Stimulated activated CD8-positive, alpha-beta memory T cell treated with anti-CD3 and anti-CD28 coated beads, Interleukin-2, amount 100 ng/mL, for 48 hours (primary cell): Measurements from ENCODE around the gene LYRM4.

Source experiments
- DNase-seq, 2 donors: peaks; one replicate each; pipeline ENCODE4 v3.0.0-alpha.2; 2020; ENCODE audit warnings: low read depth in 2 of 2

LYRM4 gene

DNA sequence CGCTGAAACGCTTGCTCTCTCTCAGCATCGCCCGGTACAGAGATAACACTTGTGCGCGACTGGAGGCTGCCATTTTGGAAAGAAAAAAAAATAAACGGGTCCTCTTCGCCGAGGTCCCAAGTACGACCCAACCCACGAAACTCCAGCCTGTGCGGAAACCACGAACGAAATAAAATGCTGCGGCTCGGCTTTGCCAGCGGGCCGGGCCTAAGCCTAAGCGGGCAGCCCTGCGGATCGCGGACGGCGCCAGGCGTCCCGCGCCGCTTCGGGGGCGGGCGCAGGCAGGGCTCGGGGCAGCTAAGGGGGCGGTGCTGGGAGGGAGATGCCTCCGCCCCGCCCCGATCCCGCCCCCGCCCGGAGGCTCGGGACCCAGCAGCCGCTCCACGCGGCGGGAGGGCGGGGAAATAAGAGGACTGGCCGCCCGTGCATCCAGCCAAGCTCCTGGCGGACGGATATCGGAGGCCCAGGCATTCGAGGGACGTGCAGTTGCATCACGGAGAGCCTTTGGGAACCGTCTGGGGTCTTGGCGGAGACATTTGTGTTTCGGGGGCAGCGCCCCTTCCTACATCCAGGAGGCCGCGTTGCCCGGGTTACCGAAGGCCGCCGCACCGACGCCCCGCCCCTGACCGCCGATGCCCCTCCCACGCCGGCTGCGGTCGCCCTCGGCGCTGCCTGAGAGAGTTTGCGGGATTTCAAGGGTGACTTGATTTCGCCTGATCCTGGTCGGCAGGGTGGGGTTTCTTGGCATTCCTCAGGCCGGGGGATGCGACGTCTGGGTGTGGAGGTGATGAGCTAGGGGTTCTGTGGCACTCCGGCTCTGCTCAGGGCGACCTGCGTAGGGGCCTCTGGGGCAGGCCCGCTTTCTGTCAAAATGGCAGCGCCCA, at the start of gene LYRM4, which contains the start of gene FARS2:
Gene LYRM4, minus strand, starts transcription at position 290 of the 884 bp plus-strand sequence. Its CDS starts 217 bp downstream, at position 73.
Gene FARS2, plus strand, starts transcription at position 853 of the 884 bp plus-strand sequence.
- DNase-seq = peak; percentile 79 to 83

DNA sequence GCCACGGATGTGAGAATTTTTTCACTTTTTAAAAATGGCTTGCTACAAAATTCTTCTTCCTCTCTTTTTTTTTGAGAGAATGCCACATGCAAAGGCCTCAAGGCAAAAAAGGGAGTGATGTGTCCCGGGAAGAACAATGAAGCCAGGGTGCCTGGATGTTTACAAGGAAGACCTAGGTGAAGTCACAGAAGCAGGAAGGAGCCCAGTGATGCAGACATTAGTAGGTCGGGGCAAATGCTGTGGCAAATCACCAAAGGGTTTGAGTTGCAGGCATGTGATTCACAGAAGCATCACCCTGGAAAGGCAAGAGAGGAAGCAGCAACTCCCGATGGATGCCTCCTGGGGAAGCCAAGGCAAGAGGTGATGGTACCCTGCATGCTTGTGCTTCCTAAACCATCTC, 47.3 kb upstream of the LYRM4 start:
- no peak for DNase-seq

DNA sequence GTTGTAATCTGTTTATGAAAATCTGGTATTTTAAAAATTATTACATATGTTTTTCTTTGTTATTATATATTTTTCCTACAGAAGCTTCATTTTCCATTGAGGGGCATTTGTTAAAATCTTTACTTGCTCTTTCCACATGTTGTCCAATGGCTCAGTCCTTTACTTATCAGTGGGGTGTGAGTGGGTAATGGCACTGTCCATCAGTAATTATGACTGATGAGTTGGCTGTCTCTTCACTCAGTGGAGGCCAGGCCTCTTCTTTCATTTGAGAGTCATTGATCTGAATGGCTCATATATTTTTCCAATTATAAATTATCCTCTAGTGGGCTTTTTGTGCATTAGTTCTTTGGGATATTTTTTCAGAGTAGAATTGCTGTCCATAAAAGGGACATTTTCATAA, 46.3 kb upstream of the LYRM4 start:
- no peak for DNase-seq

DNA sequence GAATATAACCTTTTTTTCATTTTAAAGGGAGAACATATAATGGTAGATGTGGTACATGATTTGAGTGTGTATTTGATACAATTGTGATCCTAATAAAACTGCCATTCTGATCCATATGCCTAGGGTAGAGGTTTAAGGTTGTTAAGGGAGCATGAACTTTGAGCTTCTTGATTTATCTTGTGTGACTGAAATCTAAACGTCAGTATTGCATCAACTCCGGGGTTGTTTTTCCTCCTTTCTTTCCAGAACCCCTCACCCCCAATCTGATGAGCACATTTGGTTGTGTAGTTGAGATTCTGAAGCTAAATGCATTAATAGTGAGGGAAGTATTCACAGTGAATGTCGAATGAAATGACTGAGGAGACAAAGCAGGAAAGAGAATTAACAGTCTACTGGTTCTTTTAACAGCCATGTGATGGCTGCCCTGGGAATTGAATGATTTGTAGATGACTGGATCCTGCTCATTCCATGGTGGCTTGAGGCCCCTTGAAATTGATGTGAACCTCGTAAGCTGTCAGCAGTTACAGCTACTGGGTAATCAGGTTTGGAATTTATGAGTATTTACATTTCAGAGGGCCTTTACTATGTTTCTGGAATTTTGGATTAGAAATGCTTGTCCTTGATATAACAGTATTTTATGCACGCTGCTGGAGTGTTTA, 45.3 kb upstream of the LYRM4 start:
- no peak for DNase-seq

DNA sequence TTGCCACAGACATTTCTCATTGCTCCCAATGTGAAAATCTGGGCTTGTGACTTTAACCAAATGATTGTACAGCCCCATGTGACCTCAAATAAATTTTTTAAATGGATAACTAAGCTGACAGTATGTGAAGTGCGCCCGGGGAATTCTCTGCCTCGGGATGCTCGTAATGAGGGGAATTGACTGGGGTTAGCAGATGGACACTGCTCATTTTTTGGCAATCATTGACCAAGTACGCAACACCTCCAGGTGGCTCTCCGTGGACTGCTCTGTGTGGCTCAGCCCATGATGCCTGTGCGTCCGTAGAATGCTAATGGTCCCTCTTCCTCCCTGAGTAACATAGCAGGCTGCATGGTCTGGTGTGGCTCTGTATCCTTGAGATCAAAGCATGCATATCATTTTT, 42.9 kb upstream of the LYRM4 start:
- no peak for DNase-seq

DNA sequence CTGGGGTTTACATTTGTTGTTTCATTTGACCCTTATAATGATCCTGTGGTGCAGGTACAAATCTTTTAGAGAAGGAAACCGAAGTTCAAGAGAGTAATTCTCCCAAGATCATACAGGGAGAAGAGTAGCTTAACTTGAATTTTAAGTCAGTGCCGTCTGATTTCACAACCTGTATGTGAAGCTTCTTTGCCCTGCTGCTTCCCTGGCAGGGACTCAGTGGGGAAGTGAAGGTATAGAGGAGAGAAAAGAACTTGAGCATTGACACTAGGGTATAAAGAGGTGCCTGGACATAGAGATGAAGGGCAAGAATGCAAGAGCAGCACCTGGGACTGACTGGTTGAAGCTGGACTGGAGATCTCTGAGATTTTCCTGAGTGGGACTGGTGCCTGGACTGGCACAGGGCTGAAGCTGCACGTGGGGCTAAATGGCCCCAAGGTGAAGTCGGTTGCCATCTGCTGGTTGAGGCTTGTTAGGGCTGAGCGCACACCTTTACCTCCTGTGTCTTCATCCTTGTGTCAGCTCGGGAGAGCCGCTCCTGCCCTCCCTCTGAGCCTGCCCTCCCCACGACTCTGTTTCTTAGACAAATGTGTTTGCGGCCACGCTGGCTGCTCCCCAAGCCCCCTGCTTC, 42.4 kb upstream of the LYRM4 start:
- peak in 1 of 2 donors; percentile 38 for DNase-seq

DNA sequence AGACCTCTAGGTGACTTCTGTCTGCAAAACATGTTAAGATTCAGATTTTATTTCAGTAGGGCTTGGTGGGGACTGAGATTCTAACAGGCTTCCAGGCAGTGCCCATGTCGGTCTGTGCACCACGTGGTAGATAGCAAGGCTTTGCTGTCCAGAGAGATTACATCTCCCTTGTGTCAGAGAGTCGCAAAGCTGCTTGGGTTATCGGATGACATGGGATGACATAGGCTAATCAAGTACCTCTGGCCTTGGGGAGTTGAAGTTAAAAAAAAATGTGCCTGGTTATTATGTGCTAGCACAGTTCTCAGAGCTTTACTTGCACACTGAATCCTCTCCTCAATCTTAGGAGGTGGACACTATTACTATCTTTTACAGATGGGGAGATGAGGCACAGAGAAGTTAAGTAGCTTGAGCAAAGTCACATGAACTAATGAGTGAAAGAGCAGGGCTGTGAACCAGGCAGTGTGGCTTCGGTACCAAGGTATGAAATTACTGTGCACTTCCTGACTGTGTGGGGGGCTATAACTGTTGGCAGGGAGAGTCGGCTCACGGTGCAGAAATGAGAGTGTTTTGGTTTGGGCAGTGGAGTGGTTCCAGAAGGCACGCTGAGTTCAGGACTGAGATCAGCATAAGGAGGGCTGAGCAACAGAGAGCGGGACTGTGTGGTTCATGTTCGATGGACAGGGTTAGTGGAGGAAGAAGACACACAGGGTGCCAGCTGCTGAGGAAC, 41.6 kb upstream of the LYRM4 start:
- DNase-seq = peak in 1 of 2 donors; percentile 40

DNA sequence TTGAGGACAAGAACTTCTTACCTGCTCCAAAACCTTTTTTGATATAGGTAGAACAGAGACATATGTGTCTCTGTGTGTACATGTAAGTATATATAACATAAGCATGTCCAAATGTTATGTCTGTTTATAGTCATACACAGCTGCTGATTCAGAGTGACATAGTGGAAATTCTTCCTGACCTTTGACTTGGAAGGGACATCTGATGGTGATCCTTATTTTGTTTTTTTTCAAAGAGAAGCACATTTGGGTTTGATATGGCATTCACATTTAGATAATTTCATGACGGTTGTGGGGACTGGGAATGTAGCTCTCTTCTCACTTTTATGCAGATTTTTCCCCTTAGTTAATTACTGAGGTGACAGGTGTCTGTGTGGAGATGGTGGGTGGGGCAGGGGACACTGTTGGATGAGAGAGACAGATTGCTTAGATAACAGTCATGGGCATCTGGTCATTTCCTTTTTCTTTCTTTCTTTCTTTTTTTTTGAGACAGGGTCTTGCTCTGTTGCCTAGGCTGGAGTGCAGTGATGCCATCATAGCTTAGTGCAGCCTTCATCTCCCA, 39.5 kb upstream of the LYRM4 start:
- no peak for DNase-seq

DNA sequence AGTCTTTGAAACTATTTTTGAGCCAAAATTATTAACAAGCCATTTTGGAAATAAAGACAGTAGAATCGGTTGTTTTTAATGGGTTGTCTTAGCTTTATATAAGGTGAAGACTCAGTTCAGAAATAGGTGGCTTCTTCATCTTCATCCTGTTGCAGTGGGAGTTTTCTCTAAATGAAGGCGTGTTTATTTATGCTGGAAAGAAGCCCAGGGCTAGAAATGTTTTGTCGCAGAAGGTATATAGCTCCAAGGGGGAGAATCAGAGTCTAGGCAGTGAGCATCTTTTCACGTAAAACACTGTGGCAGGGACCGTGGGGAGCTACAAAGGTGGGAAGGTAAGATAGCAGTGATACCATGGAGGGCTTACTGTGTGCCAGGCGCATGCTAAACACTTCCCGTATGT, 34.9 kb upstream of the LYRM4 start:
- no peak for DNase-seq

DNA sequence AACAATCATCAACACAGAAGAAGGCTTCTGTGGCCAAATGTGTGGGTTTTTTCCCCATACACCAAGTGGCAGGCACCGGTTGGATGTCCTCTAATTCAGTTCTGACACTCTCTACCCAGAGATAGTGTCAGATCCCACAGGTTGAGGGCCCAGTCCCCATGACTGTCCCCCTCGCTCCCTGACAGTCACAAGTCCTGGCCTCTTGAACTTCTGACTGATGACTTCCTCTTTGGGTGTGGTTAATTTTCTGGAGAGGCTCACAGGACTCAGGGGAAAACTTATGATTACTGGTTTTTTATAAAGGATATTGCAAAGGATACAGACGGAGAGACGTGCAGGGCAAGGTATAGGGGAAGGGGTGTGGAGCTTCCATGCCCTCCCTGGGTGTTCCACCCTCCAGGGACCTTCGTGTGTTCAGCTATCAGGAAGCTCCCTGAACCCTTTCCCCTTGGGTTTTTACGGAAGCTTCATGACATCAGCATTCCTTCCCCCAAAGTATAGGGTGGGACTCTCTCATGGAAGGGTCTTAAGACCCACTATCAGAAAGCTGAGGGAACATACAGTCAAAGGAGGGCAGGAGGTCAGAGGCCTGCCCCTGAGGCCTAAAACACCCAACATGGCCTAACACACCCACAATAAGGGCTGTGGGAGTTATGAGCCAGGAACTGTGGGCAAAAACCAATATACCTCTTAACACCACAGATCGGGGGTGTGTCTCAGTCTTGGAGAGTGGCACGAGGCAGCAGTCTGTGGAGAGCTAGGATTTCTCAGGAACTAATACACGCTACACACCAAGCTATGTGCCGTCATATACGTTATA, 33.9 kb upstream of the LYRM4 start:
- no peak for DNase-seq

DNA sequence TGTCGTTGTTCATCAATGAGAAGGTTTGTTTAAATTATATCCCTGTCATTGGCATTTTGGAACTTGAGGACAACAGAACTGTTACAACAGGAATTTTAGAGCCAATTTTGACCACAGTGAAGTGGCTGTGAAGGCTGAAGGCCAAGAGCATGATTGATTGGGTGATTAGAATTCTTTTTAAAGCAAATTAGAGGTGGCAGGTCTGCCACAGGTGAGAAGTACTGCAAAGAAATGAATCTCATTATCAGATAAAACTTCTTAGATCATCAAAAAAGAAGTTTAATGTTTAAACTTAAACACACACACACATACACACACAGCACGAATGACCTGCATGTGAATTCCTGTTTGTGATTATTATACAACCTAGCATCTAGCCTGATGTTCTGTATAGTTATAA, 32.9 kb upstream of the LYRM4 start:
- DNase-seq = no peak

DNA sequence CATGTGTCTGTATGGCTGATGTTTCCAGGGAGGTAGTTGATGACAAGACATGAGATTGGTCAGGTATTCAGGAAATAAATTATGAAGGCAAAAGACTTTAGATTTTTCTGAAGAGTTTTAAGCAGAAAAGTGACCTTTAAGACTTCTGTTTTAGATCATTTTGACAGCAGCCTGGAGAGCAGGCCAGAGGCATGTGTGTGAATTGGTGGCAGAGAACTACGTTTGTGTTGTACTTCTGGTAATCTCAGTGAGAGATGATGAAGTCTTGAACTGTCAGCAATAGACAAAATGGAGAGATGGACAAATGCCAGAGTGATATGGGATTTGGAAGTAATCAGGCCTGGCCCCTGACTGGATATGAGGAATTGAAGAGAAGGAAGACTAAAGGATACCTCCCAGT, 31.4 kb upstream of the LYRM4 start:
- no peak for DNase-seq

DNA sequence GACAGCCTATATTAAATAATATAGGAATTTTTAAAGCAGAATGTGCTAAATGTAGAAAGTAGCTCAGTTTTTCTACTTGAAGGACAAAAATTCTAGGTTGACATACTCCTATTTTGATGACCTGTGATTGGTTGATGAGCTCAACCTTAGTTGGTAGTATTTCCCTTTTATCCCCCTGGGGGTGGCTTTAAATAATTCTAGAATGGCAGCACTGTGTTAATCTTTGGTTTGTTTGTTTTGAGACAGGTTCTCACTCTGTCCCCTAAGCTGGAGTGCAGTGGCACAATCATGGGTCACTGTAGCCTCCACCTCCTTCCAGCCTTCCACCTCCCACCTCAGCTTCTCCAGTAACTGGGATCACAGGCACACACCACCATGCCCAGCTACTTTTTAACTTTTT, 29.8 kb upstream of the LYRM4 start:
- DNase-seq = no peak

DNA sequence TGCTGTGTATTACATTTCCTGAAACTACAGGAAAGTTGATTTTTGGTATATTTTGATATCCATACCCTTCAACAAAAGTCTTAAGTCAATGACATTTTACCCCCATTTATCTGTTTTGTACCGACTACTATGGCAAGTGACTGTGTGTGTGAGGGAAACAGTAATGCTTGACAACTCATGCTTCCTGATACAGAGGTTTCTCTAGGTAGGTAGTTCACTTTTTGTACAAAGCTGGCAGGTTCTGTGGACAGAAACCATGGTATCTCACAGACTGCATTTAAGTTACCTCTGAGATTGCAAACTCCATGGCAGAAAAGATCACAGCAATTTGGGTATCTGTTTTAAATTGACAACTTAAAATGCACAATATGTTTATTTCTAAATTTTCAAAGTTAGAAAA, 29.3 kb upstream of the LYRM4 start:
- DNase-seq = no peak

DNA sequence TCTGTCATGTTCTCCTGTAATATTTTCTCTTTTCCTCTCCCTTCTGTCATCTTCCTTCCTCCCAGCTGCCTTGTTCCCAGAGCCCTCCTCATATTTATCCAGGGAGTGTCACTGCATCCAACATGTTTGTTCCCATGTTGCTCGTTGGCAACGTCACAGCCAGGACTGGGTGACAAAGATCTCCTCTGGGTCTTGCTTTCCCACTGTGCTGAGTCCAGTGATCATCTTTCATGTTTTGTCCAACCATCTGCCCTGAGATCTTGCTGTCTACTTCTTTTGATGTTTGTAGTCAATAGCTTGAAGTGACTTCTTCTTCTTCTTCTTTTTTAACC, 27.2 kb upstream of the LYRM4 start:
- no peak for DNase-seq

DNA sequence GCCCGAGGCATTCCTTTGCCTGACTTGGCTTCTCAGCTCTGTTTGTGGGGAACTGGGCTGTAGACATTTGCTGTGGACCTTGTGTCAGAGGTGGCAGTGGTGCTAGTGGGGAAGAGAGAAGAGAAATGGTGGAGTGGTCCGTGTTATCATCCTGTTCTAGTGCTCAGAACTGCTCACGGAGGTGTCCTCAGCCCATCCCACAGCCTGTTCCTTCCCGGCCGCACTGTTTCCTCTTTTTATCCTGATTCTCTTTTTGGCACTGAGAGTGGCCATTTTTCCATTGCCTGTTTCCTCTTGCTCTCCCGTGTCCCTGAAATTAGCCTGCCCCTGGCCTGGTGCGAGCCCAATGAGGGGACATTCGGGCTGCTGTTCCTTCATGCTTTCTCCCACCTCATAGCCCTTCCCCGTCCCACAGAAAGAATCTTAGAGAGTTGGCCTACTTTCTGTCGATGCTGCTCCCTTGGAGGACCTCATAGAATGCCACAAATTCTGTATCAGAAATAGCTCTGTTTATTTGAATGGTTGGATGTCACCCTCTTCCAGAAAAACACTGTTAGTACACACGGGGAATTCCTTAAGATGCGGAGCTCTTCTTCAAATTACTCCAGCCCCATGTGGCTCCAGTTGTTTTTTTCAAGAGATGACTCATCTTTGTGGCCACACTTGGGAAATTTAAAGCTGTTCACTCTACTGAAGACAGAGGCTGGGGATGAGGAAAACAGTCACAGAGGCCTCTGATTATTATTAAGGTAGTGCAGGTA, 26.6 kb upstream of the LYRM4 start:
- DNase-seq = no peak

DNA sequence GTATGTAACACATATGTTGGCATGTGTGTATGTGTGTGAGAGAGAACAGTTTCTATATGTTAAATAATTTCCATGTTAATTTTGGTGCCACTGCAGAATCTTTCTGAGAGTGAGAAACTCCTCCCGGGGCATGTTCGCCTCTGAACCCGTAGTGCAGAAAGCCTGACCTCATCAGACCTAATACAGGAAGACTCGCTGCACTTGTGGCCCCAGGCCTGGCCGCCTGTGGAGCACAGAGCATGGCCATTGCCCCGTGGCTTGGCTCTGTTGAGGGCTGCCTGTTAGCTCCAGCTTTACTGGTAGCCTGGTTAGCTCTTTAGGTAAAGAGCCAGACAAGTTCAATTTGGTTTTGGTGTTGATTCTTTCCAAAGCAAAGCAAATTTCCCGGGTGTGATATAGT, 26.0 kb upstream of the LYRM4 start:
- no peak for DNase-seq

DNA sequence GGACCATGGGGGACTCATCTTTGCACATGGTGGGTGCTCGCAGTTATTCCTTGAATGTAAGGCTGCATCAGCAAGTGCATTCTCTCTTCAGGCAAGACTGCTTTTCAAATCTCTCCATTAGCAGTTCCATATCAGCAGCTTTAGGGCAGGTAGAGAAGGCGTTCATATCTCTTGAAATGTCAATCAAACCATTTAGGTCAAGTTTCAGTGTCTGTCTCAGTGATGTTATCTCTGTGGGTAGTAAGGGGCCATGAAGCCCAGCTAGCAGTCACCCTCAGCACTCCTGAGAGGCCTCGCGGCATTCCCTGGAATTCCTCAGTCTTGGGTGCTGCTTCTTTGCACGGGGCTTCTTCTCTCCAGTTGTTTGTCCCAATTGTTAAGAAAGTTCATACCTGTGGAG, 24.8 kb upstream of the LYRM4 start:
- no peak for DNase-seq

DNA sequence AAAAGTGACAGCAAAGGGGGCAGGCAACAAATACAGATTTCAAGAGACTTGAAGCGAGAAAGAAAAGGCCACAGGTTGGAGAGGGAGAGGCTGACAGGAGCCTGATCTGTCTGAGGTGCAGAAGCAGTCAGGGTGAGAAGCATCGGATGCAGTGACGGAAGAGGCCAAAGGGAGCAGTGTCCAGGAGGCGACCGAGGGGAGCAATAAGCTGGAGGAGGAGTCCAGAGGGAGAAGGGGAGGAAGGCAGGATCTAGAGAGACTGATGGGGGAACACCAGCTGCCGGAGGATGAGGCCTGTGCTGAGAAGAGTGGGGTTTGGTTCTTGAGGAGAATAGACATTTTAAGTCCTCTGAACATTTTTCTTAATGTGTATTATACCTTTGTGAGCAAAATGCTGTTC, 24.3 kb upstream of the LYRM4 start:
- DNase-seq = no peak

DNA sequence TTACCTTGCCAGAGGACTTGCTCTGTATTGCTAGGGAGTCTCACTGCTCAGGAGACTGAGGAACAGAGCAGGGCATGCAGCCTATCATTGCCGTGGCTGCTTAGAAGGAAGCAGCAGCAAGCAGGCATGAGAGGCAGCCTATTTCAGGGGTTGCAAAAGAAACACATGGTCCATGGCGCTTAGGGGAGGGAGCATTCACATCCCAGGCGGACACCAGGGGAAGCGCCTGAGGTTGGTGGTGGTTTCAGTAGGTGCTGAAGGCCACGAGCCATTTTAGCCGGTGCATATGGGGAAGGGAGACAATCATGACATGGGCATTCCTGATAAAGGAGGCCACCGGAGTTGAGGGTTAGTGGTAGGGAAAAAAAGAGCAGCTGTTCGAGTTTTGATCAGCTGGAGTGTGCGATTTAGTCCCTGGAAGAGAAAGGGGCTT, 21.5 kb upstream of the LYRM4 start:
- DNase-seq = no peak
